ENCODE results near the gene GINS1.

Gene GINS1

DNA sequence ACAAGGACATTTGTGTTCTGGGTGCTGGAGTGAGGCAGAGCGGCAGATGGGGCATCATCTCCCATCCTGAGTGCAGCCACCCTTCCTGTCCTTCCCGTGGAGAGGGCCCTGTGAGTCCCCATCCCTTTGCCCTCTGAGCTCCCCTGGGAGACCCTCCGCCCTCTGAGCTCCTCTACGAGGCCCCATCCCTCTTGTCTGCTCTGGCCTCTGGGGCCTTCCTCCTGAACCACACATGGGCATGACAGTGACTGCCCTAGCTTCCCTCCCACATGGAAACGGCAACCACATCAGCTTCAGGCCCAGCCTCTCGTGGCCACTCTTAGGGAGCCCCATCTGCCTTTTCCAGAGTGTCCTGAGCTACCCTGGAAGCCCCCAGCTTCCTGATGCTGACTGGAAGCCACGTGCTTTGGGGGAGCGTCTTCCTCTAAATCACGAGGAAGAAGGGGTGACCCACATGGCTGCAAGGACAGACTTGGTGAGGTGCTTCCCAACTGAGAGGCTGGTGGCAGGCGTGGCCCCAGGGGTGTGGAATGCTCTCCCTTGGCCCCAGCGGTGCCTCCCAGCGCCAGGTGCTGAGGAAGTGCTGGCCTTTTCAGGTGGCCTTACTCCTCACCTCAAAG, 52.6 kb downstream of the GINS1 start:
- H3K4me1 ChIP-seq (ENCODE audit: control insufficient read depth in 1 of 2, insufficient read depth in 2 of 2, low read length in 2 of 2) = no peaks in the 10 kb centered on the region
- no peak overlapping the region for H3K27ac ChIP-seq (ENCODE audit: low read length)
- peaks cover 15 to 44% of the 10 kb centered on the region in 2 donors for H3K36me3 ChIP-seq (ENCODE audit: control insufficient read depth in 1 of 2, insufficient read depth in 2 of 2, low read length in 2 of 2)
- H3K4me3 ChIP-seq (ENCODE audit: low read depth in 1 of 2, low read length in 2 of 2) = no peak overlapping the region
- H3K27me3 ChIP-seq (ENCODE audit: low read depth, low read length) = no peaks in the 10 kb centered on the region
- no peaks in the 10 kb centered on the region for H3K9me3 ChIP-seq (ENCODE audit: control insufficient read depth in 1 of 2, low read length in 2 of 2)

DNA sequence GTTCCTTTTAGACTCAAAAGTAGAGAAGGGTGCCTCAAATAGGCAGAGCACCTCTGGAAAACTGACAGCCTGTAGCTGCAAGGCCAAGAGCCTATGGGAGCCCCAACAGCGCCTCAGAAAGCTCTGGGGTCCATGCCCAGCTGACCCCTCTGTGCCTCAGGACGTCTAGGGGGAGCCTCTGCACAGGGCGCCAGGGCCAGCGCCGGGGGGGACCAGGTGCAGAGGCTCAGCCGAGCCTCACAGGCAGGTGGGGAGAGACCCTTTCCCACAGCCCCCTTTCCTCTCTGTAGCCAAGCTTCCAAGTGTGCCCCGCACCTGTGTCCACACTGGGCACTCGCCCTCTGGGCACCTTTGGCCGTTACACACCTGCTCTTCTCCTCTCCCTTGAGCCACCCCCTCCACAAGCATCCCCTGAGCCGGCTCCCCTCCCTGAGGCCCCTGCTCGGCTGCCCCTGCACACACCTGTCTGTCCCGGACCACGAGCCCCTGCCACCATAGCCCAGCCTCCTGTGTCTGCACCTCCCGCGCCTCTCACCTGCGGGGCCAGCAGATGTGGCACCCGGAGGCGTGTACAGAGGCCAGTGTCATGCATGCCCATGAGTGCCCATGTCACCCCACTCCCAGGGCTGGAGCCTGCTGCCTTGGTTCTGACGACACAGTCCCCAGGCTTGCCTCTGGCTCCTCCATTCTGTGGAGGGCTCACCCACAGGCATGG, 53.2 kb downstream of the GINS1 start:
- Histone ChIP-seq H3K36me3 (ENCODE audit: control insufficient read depth in 1 of 2, insufficient read depth in 2 of 2, low read length in 2 of 2) (peaks cover 9 to 38% of the 10 kb centered on the region in 2 donors), H3K27ac (ENCODE audit: low read length) (no peak overlapping the region), H3K27me3 (ENCODE audit: low read depth, low read length) (no peaks in the 10 kb centered on the region), H3K9me3 (ENCODE audit: control insufficient read depth in 1 of 2, low read length in 2 of 2) (no peaks in the 10 kb centered on the region), H3K4me3 (ENCODE audit: low read depth in 1 of 2, low read length in 2 of 2) (no peak overlapping the region), H3K4me1 (ENCODE audit: control insufficient read depth in 1 of 2, insufficient read depth in 2 of 2, low read length in 2 of 2) (no peaks in the 10 kb centered on the region)

DNA sequence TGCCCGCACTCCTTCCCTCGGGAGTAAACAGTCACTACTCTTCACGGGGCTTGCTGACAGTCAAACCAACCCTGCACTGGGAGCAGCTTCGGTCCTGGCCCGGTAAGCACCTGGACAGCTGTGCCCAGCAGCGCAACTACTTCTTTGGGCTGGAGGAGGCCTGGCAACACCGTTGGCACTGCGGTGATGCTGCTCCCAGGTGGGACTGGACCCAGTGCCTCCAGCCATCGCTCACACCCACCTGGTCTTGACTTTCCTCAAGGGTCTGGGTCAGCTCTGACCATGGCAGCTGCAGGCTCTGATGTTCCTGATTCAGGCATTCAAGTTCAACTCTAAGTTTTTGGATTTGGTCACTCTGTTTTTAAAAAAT, 53.8 kb downstream of the GINS1 start:
- no peaks in the 10 kb centered on the region for H3K27me3 ChIP-seq (ENCODE audit: low read depth, low read length)
- H3K9me3 ChIP-seq (ENCODE audit: control insufficient read depth in 1 of 2, low read length in 2 of 2) = no peaks in the 10 kb centered on the region
- H3K4me3 ChIP-seq (ENCODE audit: low read depth in 1 of 2, low read length in 2 of 2) = no peak overlapping the region
- H3K27ac ChIP-seq (ENCODE audit: low read length) = no peak overlapping the region
- H3K4me1 ChIP-seq (ENCODE audit: control insufficient read depth in 1 of 2, insufficient read depth in 2 of 2, low read length in 2 of 2) = no peaks in the 10 kb centered on the region
- peaks cover 9 to 41% of the 10 kb centered on the region in 2 donors for H3K36me3 ChIP-seq (ENCODE audit: control insufficient read depth in 1 of 2, insufficient read depth in 2 of 2, low read length in 2 of 2)

DNA sequence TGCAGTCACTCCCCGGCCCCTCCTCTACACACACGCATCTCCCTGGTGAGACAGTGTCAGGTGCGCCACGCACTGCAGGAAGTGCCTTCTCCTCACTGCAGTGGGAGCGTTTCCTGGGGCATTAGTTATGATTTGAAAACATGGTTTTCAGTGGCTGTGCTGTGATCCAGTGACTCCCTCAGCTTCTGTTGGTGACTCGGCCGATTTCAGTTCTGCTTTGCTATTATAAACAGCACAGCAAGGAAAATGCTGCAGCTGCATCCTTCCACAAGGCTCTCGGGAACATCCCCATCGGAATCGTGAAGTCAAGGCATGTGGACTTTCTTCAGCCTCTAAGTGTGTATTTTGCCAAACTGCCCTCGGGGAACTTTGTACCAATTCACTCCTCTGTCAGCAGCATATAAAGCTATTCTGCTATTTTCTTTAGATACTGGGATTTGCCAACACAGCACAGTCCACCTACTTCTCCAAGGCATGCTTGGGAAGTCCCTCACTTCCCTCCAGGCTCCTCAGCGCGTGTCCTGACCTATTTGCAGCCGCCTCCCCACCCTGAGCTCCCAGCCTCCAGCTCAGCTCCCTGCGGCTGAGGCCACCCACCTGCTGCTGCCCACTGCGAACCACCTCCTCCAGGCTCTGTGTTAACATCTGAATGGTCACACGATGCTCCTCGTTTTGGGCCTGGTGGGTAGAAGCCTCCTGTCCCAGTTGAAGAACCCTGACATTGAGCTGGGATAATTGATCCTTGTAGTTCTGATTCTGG, 54.5 kb downstream of the GINS1 start:
- H3K4me3 ChIP-seq (ENCODE audit: low read depth in 1 of 2, low read length in 2 of 2) = no peak overlapping the region
- H3K36me3 ChIP-seq (ENCODE audit: control insufficient read depth in 1 of 2, insufficient read depth in 2 of 2, low read length in 2 of 2) = peaks cover 10 to 42% of the 10 kb centered on the region in 2 donors
- no peaks in the 10 kb centered on the region for H3K4me1 ChIP-seq (ENCODE audit: control insufficient read depth in 1 of 2, insufficient read depth in 2 of 2, low read length in 2 of 2)
- H3K9me3 ChIP-seq (ENCODE audit: control insufficient read depth in 1 of 2, low read length in 2 of 2) = no peaks in the 10 kb centered on the region
- H3K27me3 ChIP-seq (ENCODE audit: low read depth, low read length) = no peaks in the 10 kb centered on the region
- no peak overlapping the region for H3K27ac ChIP-seq (ENCODE audit: low read length)

DNA sequence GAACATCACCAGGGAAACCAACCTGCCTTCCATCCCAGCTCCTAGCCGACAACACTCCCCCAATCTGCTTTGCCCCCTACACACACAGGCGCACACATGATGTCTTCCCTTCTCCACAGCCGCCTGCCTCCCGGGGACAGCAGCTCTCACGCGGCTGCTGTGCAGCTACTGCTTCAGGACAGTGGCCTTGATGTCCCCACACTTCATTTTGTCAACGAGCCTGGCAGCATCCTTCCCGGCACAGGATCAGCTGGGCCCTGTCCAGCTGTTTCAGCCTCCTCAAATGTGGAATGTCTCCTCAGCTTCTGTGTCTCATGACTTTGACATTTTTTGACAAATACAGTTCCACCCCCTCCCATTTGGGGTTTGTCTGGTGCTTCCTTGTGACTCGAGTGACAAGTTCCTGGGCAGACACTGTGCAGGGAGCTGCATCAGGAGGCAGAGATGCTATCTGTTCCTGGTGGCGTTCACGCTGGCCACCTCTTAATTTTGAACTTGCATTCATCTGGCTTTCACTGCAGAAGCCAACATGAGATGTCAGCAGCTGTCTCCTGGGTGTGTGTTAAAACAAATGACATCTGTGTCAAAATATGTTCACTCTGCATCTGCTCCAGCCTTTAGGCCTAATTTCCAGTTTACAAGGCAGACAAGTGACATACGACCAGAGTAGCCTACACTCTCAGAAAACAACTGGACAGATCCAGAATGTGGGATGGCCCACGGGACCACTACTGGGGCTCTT, 57.2 kb downstream of the GINS1 start:
- Histone ChIP-seq H3K4me1 (ENCODE audit: control insufficient read depth in 1 of 2, insufficient read depth in 2 of 2, low read length in 2 of 2) (no peaks in the 10 kb centered on the region), H3K36me3 (ENCODE audit: control insufficient read depth in 1 of 2, insufficient read depth in 2 of 2, low read length in 2 of 2) (peaks cover 14 to 49% of the 10 kb centered on the region in 2 donors), H3K9me3 (ENCODE audit: control insufficient read depth in 1 of 2, low read length in 2 of 2) (no peaks in the 10 kb centered on the region), H3K27ac (ENCODE audit: low read length) (no peak overlapping the region), H3K27me3 (ENCODE audit: low read depth, low read length) (no peaks in the 10 kb centered on the region), H3K4me3 (ENCODE audit: low read depth in 1 of 2, low read length in 2 of 2) (no peak overlapping the region)

DNA sequence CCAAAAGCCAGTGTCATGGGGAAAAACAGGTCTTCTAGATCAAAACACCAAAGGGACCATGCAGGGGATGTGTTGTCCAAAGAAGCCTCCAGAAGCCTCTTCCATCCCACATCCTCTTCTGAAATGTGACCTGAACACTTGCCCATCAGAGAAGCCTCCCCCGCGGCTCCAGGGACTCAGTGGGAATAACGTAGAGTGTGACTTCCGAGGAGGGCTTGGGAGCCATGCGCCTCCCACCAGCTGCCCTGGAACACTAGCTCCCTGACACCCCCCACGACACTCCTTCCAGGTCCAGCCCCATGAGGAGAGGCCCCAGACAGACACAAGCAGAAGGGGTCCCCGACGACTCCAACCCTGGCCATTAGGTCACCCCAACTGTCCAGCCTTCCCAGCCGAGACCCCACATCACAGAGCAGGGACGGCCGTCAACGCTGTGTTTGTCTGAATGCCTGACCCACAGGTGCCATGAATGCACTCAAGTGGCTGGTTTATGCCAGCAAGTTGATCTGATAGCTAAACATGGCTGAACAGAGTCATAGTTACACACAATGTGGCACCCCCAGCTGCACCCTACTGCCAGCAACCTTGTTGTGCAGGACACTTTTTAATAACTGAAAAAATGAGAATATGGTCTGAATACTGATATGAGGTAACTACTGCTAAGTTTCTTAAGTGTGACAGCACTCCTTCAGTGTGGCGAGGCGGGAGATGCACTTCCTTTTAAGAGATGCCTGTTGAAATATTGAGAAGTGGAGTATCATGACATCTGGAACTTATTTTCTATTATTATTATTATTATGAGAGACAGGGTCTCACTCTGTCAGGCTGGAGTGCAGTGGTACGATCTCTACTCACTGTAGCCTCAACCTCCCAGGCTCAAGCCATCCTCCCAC, 58.0 kb downstream of the GINS1 start:
- H3K36me3 ChIP-seq (ENCODE audit: control insufficient read depth in 1 of 2, insufficient read depth in 2 of 2, low read length in 2 of 2) = peaks cover 17 to 57% of the 10 kb centered on the region in 2 donors
- no peaks in the 10 kb centered on the region for H3K27me3 ChIP-seq (ENCODE audit: low read depth, low read length)
- no peaks in the 10 kb centered on the region for H3K4me1 ChIP-seq (ENCODE audit: control insufficient read depth in 1 of 2, insufficient read depth in 2 of 2, low read length in 2 of 2)
- H3K4me3 ChIP-seq (ENCODE audit: low read depth in 1 of 2, low read length in 2 of 2) = no peak overlapping the region
- H3K9me3 ChIP-seq (ENCODE audit: control insufficient read depth in 1 of 2, low read length in 2 of 2) = no peaks in the 10 kb centered on the region
- no peak overlapping the region for H3K27ac ChIP-seq (ENCODE audit: low read length)

DNA sequence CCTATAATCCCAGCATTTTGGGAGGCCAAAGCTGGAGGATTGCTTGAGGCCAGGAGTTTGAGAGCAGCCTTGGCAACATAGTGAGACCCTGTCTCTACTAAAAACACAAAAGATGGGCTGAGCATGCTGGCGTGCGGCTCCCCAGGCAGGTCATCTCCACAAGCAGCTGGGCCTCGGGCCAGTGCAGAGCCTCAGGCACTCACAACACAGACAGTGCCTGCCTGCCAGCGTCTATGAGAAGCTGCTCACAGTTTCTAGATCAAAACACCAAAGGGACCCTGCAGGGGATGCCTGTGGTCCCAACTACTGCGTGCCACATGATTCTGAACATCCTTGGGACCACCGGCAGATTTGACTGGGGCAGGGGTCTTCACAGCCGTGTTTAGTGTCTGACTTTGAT, 59.4 kb downstream of the GINS1 start:
- H3K4me3 ChIP-seq (ENCODE audit: low read depth in 1 of 2, low read length in 2 of 2) = no peak overlapping the region
- H3K4me1 ChIP-seq (ENCODE audit: control insufficient read depth in 1 of 2, insufficient read depth in 2 of 2, low read length in 2 of 2) = no peaks in the 10 kb centered on the region
- H3K36me3 ChIP-seq (ENCODE audit: control insufficient read depth in 1 of 2, insufficient read depth in 2 of 2, low read length in 2 of 2) = peaks cover 11 to 56% of the 10 kb centered on the region in 2 donors

DNA sequence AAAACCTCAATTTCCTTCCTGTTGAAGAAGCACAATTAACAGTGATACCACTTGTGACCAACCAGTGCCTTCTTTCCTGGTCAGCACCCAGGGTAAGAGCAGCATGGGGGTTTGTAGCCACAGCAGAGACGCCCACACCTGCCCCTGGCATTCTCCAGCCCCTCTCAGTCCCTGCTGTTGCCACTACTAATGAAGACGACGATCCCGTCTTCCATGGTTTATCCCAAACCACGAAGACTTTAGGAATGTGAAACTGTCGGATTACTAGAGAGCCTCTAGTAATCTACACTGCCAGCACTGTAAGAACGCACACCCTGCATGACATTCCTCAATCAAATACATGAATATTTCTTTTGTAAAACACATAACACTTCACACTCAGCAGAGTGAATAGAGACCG, 60.0 kb downstream of the GINS1 start:
- Histone ChIP-seq H3K36me3 (ENCODE audit: control insufficient read depth in 1 of 2, insufficient read depth in 2 of 2, low read length in 2 of 2) (peaks cover 8 to 52% of the 10 kb centered on the region in 2 donors), H3K4me1 (ENCODE audit: control insufficient read depth in 1 of 2, insufficient read depth in 2 of 2, low read length in 2 of 2) (no peaks in the 10 kb centered on the region), H3K9me3 (ENCODE audit: control insufficient read depth in 1 of 2, low read length in 2 of 2) (no peaks in the 10 kb centered on the region), H3K27ac (ENCODE audit: low read length) (no peak overlapping the region), H3K4me3 (ENCODE audit: low read depth in 1 of 2, low read length in 2 of 2) (no peak overlapping the region), H3K27me3 (ENCODE audit: low read depth, low read length) (no peaks in the 10 kb centered on the region)

More for the DNA sequence above, 59.4 kb downstream of the GINS1 start:
- no peak overlapping the region for H3K27ac ChIP-seq (ENCODE audit: low read length)
- H3K9me3 ChIP-seq (ENCODE audit: control insufficient read depth in 1 of 2, low read length in 2 of 2) = no peaks in the 10 kb centered on the region
- H3K27me3 ChIP-seq (ENCODE audit: low read depth, low read length) = no peaks in the 10 kb centered on the region

DNA sequence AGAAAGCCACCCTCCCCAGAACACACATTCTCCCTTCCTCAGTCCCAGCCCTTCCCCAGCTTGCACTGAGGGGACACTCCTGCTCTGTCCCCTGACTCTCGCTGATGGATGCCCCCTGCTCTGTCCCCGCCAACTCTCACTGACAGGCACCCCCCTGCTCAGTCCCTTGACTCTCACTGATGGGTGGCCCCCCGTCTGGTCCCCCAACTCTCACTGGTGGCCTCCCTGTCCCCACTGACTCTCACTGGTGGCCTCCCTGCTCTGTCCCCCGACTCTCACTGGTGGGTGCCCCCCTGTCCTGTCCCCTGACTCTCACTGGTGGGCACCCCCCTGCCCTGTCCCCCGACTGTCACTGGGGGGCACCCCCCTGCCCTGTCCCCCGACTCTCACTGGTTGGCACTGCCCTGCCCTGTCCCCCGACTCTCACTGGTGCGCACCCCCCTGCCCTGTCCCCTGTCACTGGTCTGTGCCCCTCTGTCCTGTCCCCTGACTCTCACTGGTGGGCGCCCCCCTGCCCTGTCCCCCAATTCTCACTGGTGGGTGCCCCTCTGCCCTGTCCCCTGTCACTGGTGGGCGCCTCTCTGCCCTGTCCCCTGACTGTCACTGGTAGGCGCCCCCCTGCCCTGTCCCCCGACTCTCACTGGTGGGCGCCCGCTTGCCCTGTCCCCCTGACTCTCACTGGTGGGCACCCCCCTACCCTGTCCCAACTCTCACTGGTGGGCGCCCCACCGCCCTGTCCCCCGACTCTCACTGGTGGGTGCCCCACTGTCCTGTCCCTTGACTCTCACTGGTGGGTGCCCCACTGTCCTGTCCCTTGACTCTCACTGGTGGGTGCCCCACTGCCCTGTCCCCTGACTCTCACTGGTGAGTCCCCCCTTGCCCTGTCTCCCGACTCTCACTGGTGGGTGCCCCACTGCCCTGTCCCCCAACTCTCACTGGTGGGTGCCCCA, 60.9 kb downstream of the GINS1 start:
- no peaks in the 10 kb centered on the region for H3K4me1 ChIP-seq (ENCODE audit: control insufficient read depth in 1 of 2, insufficient read depth in 2 of 2, low read length in 2 of 2)
- no peak overlapping the region for H3K27ac ChIP-seq (ENCODE audit: low read length)
- no peaks in the 10 kb centered on the region for H3K9me3 ChIP-seq (ENCODE audit: control insufficient read depth in 1 of 2, low read length in 2 of 2)
- no peaks in the 10 kb centered on the region for H3K27me3 ChIP-seq (ENCODE audit: low read depth, low read length)
- H3K4me3 ChIP-seq (ENCODE audit: low read depth in 1 of 2, low read length in 2 of 2) = no peak overlapping the region
- peaks cover 8 to 51% of the 10 kb centered on the region in 2 donors for H3K36me3 ChIP-seq (ENCODE audit: control insufficient read depth in 1 of 2, insufficient read depth in 2 of 2, low read length in 2 of 2)

DNA sequence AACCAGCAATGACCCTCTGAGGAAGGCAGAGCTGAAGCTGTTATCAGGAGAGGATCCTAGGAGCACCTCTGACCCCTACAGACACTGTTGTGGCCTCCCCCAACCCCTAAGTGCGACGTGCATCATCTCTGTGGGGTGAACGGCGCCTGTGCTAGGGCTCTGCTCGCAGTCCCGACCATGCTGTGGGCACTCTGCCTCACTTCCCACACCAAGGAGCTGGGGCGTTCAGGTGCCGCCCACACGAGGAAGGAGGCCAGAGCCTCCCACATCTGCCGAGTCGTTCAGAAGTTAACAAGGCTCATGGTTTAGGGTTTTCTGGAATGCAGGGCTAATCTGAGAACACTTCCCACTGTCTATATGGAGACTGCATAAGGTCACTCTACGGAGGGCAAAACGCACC, 62.1 kb downstream of the GINS1 start:
- Histone ChIP-seq H3K4me1 (ENCODE audit: control insufficient read depth in 1 of 2, insufficient read depth in 2 of 2, low read length in 2 of 2) (no peaks in the 10 kb centered on the region), H3K36me3 (ENCODE audit: control insufficient read depth in 1 of 2, insufficient read depth in 2 of 2, low read length in 2 of 2) (peaks cover 8 to 44% of the 10 kb centered on the region in 2 donors), H3K9me3 (ENCODE audit: control insufficient read depth in 1 of 2, low read length in 2 of 2) (no peaks in the 10 kb centered on the region), H3K27ac (ENCODE audit: low read length) (no peak overlapping the region), H3K4me3 (ENCODE audit: low read depth in 1 of 2, low read length in 2 of 2) (no peak overlapping the region), H3K27me3 (ENCODE audit: low read depth, low read length) (no peaks in the 10 kb centered on the region)
